Activated CD4-positive, alpha-beta T cell treated with anti-CD3 and anti-CD28 coated beads, Interleukin-2, amount 50 U/mL, for 48 hours (primary cell): Measurements from ENCODE around the gene SAP25.

ENCODE experiments used
- DNase-seq, 2 experiments: peaks; one replicate each; pipeline ENCODE4 v3.0.0-alpha.2; 2020

Gene SAP25

GRCh38 chr7:100573691-100574361 is at the start of gene SAP25:
Gene SAP25, minus strand, starts transcription at chr7:100573900. Its CDS starts 158 bp downstream, at chr7:100573742.
- no peak for DNase-seq

GRCh38 chr7:100621554-100621953 is 47.9 kb upstream of the SAP25 start:
- DNase-seq, result no peak

- no peak for DNase-seq
These were observed 47.1 kb upstream of the SAP25 start for GRCh38 chr7:100620804-100621203.

- no peak for DNase-seq
These were observed 46.5 kb upstream of the SAP25 start for GRCh38 chr7:100620239-100620638.

- no peak for DNase-seq
These were observed 40.7 kb upstream of the SAP25 start for GRCh38 chr7:100614308-100614861.

- no peak for DNase-seq
These were observed 39.9 kb upstream of the SAP25 start for GRCh38 chr7:100613412-100614175.

GRCh38 chr7:100612730-100613390 is 39.2 kb upstream of the SAP25 start:
- no peak for DNase-seq

GRCh38 chr7:100611983-100612729 is 38.5 kb upstream of the SAP25 start, which contains the start of gene MOSPD3:
Gene MOSPD3, plus strand, starts transcription at chr7:100612540. Its CDS starts 252 bp downstream, at chr7:100612792.
- DNase-seq, result peak; percentile 99

GRCh38 chr7:100609958-100610357 is 36.3 kb upstream of the SAP25 start:
- no peak for DNase-seq

GRCh38 chr7:100607111-100607510 is 33.4 kb upstream of the SAP25 start:
- DNase-seq, result no peak

GRCh38 chr7:100606313-100606712 is 32.6 kb upstream of the SAP25 start:
- DNase-seq, result no peak

- peak; percentile 61 to 70 for DNase-seq
These were observed 31.5 kb upstream of the SAP25 start for GRCh38 chr7:100604976-100605911.

GRCh38 chr7:100604028-100604975 is 30.6 kb upstream of the SAP25 start:
- peak; percentile 79 to 84 for DNase-seq

- DNase-seq, result no peak
These were observed 30.0 kb upstream of the SAP25 start for GRCh38 chr7:100603726-100604027.

GRCh38 chr7:100602889-100603725 is 29.4 kb upstream of the SAP25 start:
- DNase-seq, result no peak

- DNase-seq, result no peak
These were observed 27.0 kb upstream of the SAP25 start for GRCh38 chr7:100600730-100601038.

GRCh38 chr7:100599911-100600729 is 26.4 kb upstream of the SAP25 start:
- DNase-seq, result no peak

- DNase-seq, result no peak
These were observed 24.7 kb upstream of the SAP25 start for GRCh38 chr7:100598425-100598824.

GRCh38 chr7:100595188-100595587 is 21.5 kb upstream of the SAP25 start:
- DNase-seq, result no peak
